ENCODE measurements around the gene AKR1E2.

Gene AKR1E2

GRCh38 chr10:4825868-4826791, at the start of gene AKR1E2:
Gene AKR1E2 (plus strand): TSS chr10:4826207. CDS start chr10:4826325, 118 bp downstream.
- DNase-seq (ENCODE audit: low spot score), result peak; percentile 90

- no peak for DNase-seq (ENCODE audit: low spot score)
Observed at GRCh38 chr10:4776234-4776638, 49.8 kb upstream of the AKR1E2 start.

- DNase-seq (ENCODE audit: low spot score), result no peak
Observed at GRCh38 chr10:4778761-4779160, 47.2 kb upstream of the AKR1E2 start.

GRCh38 chr10:4780091-4780490, 45.9 kb upstream of the AKR1E2 start:
- no peak for DNase-seq (ENCODE audit: low spot score)

GRCh38 chr10:4780782-4781181, 45.2 kb upstream of the AKR1E2 start:
- DNase-seq (ENCODE audit: low spot score), result no peak

- DNase-seq (ENCODE audit: low spot score), result no peak
Observed at GRCh38 chr10:4781955-4782354, 44.1 kb upstream of the AKR1E2 start.

- no peak for DNase-seq (ENCODE audit: low spot score)
Observed at GRCh38 chr10:4784667-4785333, 41.2 kb upstream of the AKR1E2 start.

- DNase-seq (ENCODE audit: low spot score), result no peak
Observed at GRCh38 chr10:4786043-4786839, 39.8 kb upstream of the AKR1E2 start.

- no peak for DNase-seq (ENCODE audit: low spot score)
Observed at GRCh38 chr10:4790045-4790444, 36.0 kb upstream of the AKR1E2 start.

- no peak for DNase-seq (ENCODE audit: low spot score)
Observed at GRCh38 chr10:4790922-4791321, 35.1 kb upstream of the AKR1E2 start.

GRCh38 chr10:4792381-4792780, 33.6 kb upstream of the AKR1E2 start:
- DNase-seq (ENCODE audit: low spot score), result no peak

- no peak for DNase-seq (ENCODE audit: low spot score)
Observed at GRCh38 chr10:4801405-4801804, 24.6 kb upstream of the AKR1E2 start.

GRCh38 chr10:4802711-4803487, 23.1 kb upstream of the AKR1E2 start:
- no peak for DNase-seq (ENCODE audit: low spot score)

GRCh38 chr10:4803822-4804221, 22.2 kb upstream of the AKR1E2 start:
- DNase-seq (ENCODE audit: low spot score), result no peak

- no peak for DNase-seq (ENCODE audit: low spot score)
Observed at GRCh38 chr10:4804465-4804864, 21.5 kb upstream of the AKR1E2 start.

GRCh38 chr10:4806534-4806933, 19.5 kb upstream of the AKR1E2 start:
- no peak for DNase-seq (ENCODE audit: low spot score)

GRCh38 chr10:4807761-4808507, 18.1 kb upstream of the AKR1E2 start:
- DNase-seq (ENCODE audit: low spot score), result peak; percentile 58

GRCh38 chr10:4809156-4809555, 16.9 kb upstream of the AKR1E2 start:
- no peak for DNase-seq (ENCODE audit: low spot score)

- no peak for DNase-seq (ENCODE audit: low spot score)
Observed at GRCh38 chr10:4810092-4810491, 15.9 kb upstream of the AKR1E2 start.

GRCh38 chr10:4812046-4812445, 14.0 kb upstream of the AKR1E2 start:
- DNase-seq (ENCODE audit: low spot score), result no peak

- peak; percentile 67 for DNase-seq (ENCODE audit: low spot score)
Observed at GRCh38 chr10:4813023-4813422, 13.0 kb upstream of the AKR1E2 start.
